Loucy (cell line): Measurements from ENCODE around the gene ZNF674.

Source experiments
- H2AFZ ChIP-seq: fragments of 200-600 bp; sonication (generic); 2 replicates; pipeline ENCODE4 v1.6.0; 2016; ENCODE audit warnings: antibody characterized with exemption, mild to moderate bottlenecking, low read length, moderate library complexity
- H3F3A ChIP-seq: fragments of 200-600 bp; 2 replicates; pipeline ENCODE4 v1.6.0; 2016; ENCODE audit warnings: antibody characterized with exemption, low read depth, mild to moderate bottlenecking
- H3K27me3 ChIP-seq: fragments of 200-600 bp; sonication (generic); 2 replicates; pipeline ENCODE4 v1.6.1; 2014; ENCODE audit warnings: low read length, mild to moderate bottlenecking; ENCODE audit not compliant: insufficient read depth, poor library complexity, severe bottlenecking
- H3K36me3 ChIP-seq: fragments of 200-600 bp; sonication (generic); 2 replicates; pipeline ENCODE4 v1.6.1; 2016; ENCODE audit warnings: low read length; ENCODE audit not compliant: insufficient read depth
- H3K4me1 ChIP-seq: fragments of 200-600 bp; sonication (generic); 2 replicates; pipeline ENCODE4 v1.5.1; 2014; ENCODE audit warnings: low read length, mild to moderate bottlenecking; ENCODE audit not compliant: insufficient read depth, poor library complexity, severe bottlenecking
- H3K4me2 ChIP-seq: fragments of 200-600 bp; sonication (generic); 2 replicates; pipeline ENCODE4 v1.6.0; 2014; ENCODE audit warnings: antibody characterized with exemption, low read length, low read depth, mild to moderate bottlenecking; ENCODE audit not compliant: poor library complexity, severe bottlenecking
- H3K4me3 ChIP-seq: fragments of 200-600 bp; sonication (generic); 2 replicates; pipeline ENCODE4 v1.5.1; 2014; ENCODE audit warnings: low read length, mild to moderate bottlenecking, mixed read lengths; ENCODE audit not compliant: poor library complexity, severe bottlenecking
- H3K79me2 ChIP-seq: fragments of 200-600 bp; sonication (generic); 2 replicates; pipeline ENCODE4 v1.6.1; 2014; ENCODE audit warnings: low read length; ENCODE audit not compliant: insufficient read depth
- H3K9ac ChIP-seq: fragments of 200-600 bp; sonication (generic); 2 replicates; pipeline ENCODE4 v1.6.0; 2014; ENCODE audit warnings: mild to moderate bottlenecking, low read depth, low read length, moderate library complexity; ENCODE audit not compliant: poor library complexity, severe bottlenecking
- H3K9me2 ChIP-seq: fragments of 200-600 bp; sonication (generic); replicated peaks from 2 replicates; pipeline ENCODE4 v1.6.1; 2016; ENCODE audit warnings: low read depth, low read length, mixed read lengths
- H3K9me3 ChIP-seq: fragments of 200-600 bp; sonication (generic); 2 replicates; pipeline ENCODE4 v1.6.1; 2014; ENCODE audit warnings: mild to moderate bottlenecking, antibody characterized with exemption, low read length, low read depth; ENCODE audit not compliant: insufficient read depth
- H4K20me1 ChIP-seq: fragments of 200-600 bp; sonication (generic); 2 replicates; pipeline ENCODE4 v1.6.0; 2014; ENCODE audit warnings: antibody characterized with exemption, low read length, mild to moderate bottlenecking; ENCODE audit not compliant: insufficient read depth, poor library complexity, severe bottlenecking
- EZH2phosphoT487 ChIP-seq: fragments of 200-600 bp; IDR thresholded peaks from 2 replicates; pipeline ENCODE4 v1.6.1; 2018; ENCODE audit warnings: antibody characterized with exemption, mild to moderate bottlenecking, moderate library complexity, borderline replicate concordance
- TF ChIP-seq, protein P1 (sequence below): fragments of 200-600 bp; sonication (generic); conservative IDR thresholded peaks from 2 replicates; pipeline ENCODE4 v1.5.1; 2014; ENCODE audit warnings: mild to moderate bottlenecking, antibody characterized with exemption, low read length

ZNF674 gene

DNA sequence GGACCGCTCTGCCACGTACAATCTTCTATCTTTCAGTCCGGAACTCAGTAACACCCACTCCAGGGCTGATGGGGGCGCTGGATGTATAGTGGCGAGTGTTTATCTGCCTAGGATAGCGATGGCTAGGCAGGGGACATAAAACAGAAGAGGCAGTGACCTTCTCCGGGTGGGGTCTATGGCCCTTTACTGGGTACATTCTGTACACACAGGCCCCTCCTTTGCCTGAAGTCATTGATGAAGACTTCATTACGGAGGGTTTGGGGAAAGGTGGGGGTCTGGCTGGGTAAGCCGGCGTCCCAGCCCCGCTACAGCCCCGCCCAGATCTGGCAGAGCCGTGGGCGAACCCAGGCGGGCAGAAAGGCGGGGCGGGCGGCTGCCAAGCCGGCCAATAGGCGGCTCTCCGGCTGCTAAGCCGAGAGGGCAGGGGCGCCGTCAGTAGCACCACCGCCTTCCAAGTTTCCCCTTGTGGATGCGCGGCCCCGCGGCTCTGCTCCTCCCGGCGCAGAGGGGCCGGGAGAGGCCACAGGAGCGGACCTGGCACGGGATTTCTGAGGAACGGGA, 28.2 kb upstream of the ZNF674 start, which contains the start of gene CHST7:
TSS of gene CHST7 (plus strand) at position 435 of the 561 bp plus-strand sequence. CDS start 167 bp downstream, outside the sequence.
- no peaks in the 10 kb centered on the region for H3F3A ChIP-seq
- peak within 1 kb of the TSS; percentile 84 for H3K4me3 ChIP-seq
- H3K9ac ChIP-seq: peak within 1 kb of the TSS; percentile 69

DNA sequence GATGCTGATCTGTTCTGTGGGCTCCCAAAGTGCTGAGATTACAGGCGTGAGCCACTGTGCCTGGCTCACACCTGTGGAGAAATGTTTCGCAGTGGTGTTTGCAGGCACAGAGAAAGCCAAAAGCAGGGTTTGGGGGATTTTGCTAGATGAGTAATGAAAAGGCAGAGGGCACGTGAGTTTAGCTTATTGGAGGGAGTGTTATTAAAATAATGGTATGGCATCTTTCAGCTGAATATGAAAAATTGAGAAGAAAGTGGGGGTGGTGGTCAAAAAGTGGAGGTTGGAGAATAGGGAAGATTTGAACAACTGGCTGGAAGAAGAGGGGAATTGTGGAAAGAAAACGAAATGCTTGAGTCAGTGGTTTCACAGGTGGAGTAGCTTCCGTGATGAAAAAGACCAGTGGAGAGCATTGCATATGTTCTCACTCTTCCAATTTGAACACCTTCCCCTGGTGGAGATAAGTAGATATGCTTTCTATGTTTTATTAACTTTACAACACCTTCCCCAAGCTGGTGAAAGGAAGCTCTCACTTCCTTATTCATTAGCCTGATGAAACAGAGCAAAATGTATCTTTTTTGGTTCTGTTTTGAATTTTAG, 27.2 kb upstream of the ZNF674 start:
- peaks cover 3% of the 10 kb centered on the region for H3K79me2 ChIP-seq
- H3K4me1 ChIP-seq: peaks cover 15% of the 10 kb centered on the region
- H3K27me3 ChIP-seq: no peaks in the 10 kb centered on the region
- H3K4me3 ChIP-seq: peak overlapping the region; percentile 84
- peak overlapping the region; percentile 90 for H3K4me2 ChIP-seq
- H3K9me2 ChIP-seq: no peaks in the 10 kb centered on the region
- peak overlapping the region; percentile 69 for H3K9ac ChIP-seq
- no peaks in the 10 kb centered on the region for H3F3A ChIP-seq
- H3K9me3 ChIP-seq: no peaks in the 10 kb centered on the region
- H4K20me1 ChIP-seq: no peaks in the 10 kb centered on the region
- peak overlapping the region; percentile 99 for H2AFZ ChIP-seq
- TF ChIP-seq, protein P1, sequence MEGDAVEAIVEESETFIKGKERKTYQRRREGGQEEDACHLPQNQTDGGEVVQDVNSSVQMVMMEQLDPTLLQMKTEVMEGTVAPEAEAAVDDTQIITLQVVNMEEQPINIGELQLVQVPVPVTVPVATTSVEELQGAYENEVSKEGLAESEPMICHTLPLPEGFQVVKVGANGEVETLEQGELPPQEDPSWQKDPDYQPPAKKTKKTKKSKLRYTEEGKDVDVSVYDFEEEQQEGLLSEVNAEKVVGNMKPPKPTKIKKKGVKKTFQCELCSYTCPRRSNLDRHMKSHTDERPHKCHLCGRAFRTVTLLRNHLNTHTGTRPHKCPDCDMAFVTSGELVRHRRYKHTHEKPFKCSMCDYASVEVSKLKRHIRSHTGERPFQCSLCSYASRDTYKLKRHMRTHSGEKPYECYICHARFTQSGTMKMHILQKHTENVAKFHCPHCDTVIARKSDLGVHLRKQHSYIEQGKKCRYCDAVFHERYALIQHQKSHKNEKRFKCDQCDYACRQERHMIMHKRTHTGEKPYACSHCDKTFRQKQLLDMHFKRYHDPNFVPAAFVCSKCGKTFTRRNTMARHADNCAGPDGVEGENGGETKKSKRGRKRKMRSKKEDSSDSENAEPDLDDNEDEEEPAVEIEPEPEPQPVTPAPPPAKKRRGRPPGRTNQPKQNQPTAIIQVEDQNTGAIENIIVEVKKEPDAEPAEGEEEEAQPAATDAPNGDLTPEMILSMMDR: no peak
- no peaks in the 10 kb centered on the region for H3K36me3 ChIP-seq

More for the DNA sequence above, 28.2 kb upstream of the ZNF674 start, which contains the start of gene CHST7:
- no peaks in the 10 kb centered on the region for H3K27me3 ChIP-seq
- H4K20me1 ChIP-seq: no peaks in the 10 kb centered on the region
- peak within 1 kb of the TSS; percentile 99 for H2AFZ ChIP-seq
- H3K9me2 ChIP-seq: no peaks in the 10 kb centered on the region
- no peak for TF ChIP-seq EZH2phosphoT487
- TF ChIP-seq, protein P1: peak; percentile 60
- peaks cover 20% of the 10 kb centered on the region for H3K4me1 ChIP-seq
- H3K4me2 ChIP-seq: peak within 1 kb of the TSS; percentile 90
- no peaks in the 10 kb centered on the region for H3K9me3 ChIP-seq
- peaks cover 3% of the 10 kb centered on the region for H3K79me2 ChIP-seq
- H3K36me3 ChIP-seq: no peaks in the 10 kb centered on the region

DNA sequence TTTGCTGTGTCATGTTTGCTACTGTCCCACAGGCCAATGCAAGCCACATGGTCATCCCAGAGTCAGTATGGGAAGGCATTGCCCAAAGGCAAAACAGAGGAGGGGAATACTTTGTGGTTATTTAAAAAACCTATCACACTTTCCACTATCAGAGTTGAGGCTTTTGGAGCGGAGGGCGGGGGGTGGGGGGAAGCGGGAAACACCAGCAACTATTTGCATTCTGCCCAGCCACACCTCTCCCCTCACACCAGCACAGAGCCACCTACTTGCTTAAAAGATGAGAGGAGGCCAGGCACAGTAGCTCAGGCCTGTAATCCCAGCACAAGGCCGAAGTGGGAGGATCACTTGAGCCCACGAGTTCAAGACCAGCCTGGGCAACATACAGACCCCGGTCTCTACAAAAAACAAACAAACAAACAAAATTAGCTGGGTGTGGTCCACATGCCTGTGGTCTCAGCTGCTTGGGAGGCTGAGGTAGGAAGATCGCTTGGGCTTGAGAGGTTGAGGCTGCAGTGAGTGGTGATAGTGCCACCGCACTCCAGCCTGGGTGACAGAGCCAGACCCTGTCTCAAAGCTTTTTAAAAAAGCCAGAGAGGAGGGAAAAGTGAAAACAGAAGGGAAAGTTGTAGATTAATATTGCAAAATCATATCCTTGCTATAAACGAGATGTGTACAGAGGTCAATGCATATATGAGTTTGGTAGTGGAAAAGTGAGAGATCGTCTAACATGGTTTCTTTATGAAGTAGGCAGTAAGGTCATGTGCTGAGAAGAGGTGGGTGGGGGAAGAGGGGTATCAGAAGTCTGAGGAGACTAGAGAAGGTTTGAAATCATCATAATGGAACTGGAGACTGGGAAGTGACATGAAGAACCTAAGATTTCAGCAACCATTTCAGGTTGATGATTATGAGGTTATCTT, 26.5 kb upstream of the ZNF674 start:
- no peaks in the 10 kb centered on the region for H3K9me2 ChIP-seq
- H3K27me3 ChIP-seq: no peaks in the 10 kb centered on the region
- H3K79me2 ChIP-seq: peaks cover 3% of the 10 kb centered on the region
- H3F3A ChIP-seq: no peaks in the 10 kb centered on the region
- peak overlapping the region; percentile 90 for H3K4me2 ChIP-seq
- H4K20me1 ChIP-seq: no peaks in the 10 kb centered on the region
- no peak overlapping the region for H3K4me3 ChIP-seq
- H2AFZ ChIP-seq: no peak overlapping the region
- H3K36me3 ChIP-seq: no peaks in the 10 kb centered on the region
- TF ChIP-seq, protein P1: no peak
- no peak for TF ChIP-seq EZH2phosphoT487
- no peak overlapping the region for H3K9ac ChIP-seq
- H3K4me1 ChIP-seq: peaks cover 15% of the 10 kb centered on the region
- H3K9me3 ChIP-seq: no peaks in the 10 kb centered on the region
